HT-29 (cell line): ENCODE measurements around the gene DOP1A. TPM values are rescaled to one million over a fixed set of nuclear protein-coding genes. Genes with fewer than 3 reads are reported as not detected.
A peak's percentile ranks its signal among the peaks of the same experiment; 100 is the strongest.
"Not testable (repeated sequence)": the region's sequence is repeated elsewhere in the genome, so short reads cannot be mapped to it uniquely, and the experiment has no call there.

Source experiments
- DNase-seq: peaks from one replicate; pipeline ENCODE4 v3.0.0-alpha.2; 2015; ENCODE audit warnings: low spot score
- total RNA-seq: library from RNA; depleted of rRNA; stranded (reverse); fragments of >200 nt; shearing (Covaris generic); gene quantifications from 2 replicates; pipeline ENCODE4 v1.2.3, GENCODE V29; 2014

DOP1A gene
- total RNA-seq, 1 experiment from 2014 or later, result 6.5 TPM

- no peak for DNase-seq
Measured at GRCh38 chr6:83151114-83151513, 83.6 kb downstream of the DOP1A start.

DNA sequence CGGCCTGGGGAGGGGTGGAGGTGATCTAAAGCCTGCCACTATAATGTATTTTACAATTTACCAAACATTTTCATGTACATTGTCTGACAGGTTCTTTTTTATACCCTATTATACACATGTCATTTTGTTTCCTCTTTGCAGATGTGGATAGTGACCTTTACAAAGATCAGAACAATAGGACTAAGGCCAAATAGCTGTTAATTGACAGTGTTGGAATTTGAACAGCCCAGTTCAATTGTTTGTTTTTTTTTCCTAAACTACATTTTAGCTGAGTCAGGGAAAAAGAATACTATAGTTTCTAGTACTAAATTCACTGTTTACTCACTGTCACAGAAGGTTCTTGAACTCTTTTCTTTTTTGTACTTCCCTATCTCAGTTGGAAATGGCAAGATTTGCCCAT is 85.4 kb downstream of the DOP1A start:
- DNase-seq, result no peak

GRCh38 chr6:83153883-83154521 is 86.5 kb downstream of the DOP1A start:
- no peak for DNase-seq

DNA sequence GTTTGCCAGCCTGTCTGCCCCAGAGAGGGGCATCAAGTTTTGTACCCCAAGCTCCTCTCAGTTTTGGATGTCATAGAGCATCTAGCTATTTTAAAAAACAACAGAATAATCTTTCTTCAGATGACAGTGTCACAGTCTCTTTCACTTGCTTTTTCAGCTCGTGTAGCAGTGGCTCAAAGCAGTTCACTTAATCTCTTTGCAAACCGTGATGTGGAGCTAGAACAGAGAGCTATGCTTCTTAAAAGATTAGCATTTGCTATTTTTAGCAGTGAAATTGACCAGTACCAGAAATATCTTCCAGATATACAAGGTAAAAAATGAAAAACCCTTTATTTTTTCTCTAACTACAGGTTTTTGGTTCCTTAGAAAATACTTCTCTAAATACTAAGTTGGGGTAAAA is 88.3 kb downstream of the DOP1A start:
- DNase-seq, result no peak

- no peak for DNase-seq
Measured at GRCh38 chr6:83160167-83160566, 92.7 kb downstream of the DOP1A start.

DNA sequence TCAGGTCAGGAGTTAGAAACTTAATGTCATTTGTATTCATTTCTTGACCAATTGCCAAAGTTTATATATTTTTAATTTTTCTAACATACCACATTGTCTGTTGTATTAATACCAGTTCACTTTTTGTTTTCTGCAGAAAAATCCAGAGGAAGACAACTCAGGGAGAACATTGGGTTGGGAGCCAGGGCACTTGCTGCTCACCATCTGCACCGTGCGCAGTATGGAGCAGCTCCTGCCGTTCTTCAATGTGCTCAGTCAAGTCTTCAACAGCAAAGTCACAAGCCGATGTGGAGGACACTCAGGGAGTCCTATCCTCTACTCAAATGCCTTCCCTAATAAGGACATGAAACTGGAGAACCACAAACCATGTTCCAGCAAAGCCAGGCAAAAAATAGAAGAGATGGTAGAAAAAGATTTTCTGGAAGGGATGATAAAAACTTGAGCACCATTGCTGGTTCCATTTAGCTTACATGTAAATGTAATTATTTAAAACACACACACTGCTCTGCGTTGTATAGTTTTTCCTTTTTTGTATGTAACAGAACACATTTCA is 100.3 kb downstream of the DOP1A start:
- no peak for DNase-seq

GRCh38 chr6:83168556-83168955 is 101.1 kb downstream of the DOP1A start:
- no peak for DNase-seq

DNA sequence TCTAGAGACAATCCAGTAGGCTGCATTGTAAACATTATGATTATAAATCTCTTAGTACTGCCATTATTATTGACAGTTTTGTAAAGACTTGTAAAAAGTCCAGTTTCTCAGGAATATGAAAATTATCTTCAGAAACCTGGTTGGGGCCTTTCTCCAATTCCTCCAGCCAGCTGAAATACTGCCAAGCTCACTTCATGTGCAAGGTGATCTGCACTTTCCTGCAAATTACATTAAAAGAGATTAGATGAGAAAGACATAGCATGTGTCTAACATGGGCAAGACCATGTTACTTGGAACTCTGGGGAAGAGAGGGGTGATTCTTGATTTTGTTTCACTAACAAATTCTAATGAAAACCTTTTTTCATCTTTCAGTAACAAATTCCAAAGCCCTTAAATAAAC is 101.6 kb downstream of the DOP1A start:
- no peak for DNase-seq

DNA sequence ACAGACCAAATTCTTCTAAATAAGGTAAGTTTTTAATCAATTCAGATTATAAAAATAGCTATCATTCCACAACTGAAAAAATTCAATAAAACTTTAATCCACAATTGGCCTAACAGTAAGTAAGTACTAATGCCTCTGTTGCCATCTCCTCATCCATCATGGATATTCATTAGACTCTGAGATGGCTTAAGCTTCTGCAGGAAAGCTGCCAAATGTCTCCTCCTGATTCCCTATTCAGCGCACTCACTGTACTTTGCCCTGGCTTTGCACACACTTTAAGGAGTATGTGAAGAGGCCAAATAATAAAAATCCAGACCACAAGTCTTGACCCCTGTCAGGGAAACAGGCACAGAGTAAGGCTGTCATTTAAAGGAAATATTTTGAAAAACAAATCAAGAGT is 102.0 kb downstream of the DOP1A start:
- no peak for DNase-seq

GRCh38 chr6:83176246-83176645 is 108.8 kb downstream of the DOP1A start:
- no peak for DNase-seq

- DNase-seq, result no peak
Measured at GRCh38 chr6:83180426-83180950, 113.0 kb downstream of the DOP1A start.

DNA sequence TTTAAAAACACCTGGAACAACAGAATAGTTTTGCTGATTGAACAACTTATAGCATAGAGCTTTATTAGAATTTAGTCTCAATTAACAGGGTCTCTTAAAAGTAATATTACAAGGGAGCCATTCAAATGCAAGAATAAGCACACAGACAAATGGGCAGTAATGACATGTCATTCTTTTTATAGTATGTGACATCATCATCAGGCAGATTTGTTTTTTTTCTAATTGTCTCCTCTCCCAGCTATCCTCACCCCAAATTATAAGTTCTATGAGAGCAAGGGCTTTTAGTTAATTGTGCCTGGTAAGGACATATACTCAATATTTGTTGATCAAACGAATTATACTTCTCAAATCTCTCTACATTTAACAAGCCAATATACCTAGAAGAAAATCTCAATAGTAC is 114.6 kb downstream of the DOP1A start:
- DNase-seq, result no peak

DNA sequence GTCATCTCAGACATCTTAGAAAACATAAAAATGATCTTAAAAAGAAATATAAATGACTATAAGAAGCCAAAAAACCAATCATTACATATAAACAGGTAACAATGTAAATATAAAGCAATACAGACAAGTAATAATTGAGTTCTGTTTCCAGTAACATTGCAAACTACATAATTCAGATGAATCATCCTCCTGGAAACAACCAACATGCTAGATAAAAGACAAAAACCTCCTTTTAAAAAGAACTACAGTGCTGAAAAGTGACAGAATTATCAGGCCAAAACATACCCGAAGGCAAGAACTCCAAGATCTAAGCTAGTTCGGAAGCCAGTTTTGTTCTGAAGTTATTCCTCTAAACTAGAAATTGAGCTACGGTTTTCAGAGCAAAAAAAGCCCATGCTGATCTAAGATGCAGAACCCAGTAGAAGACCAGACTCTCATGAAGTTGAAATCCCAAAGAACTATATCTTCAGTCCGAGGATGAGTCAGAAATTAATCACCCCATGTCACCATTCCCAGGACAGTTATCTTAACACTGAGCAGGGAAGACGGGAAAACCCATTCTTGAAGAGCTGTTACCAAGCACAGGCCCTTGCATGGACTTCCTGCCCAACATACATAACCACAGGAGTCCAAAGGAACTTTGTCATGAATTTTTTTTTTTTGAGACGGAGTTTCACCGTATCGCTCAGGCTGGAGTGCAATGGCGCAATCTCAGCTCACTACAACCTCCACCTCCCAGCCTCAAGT is 115.8 kb downstream of the DOP1A start:
- no peak for DNase-seq

GRCh38 chr6:83185096-83185495 is 117.6 kb downstream of the DOP1A start:
- DNase-seq, result no peak

- DNase-seq, result no peak
Measured at GRCh38 chr6:83188501-83188900, 121.0 kb downstream of the DOP1A start.

DNA sequence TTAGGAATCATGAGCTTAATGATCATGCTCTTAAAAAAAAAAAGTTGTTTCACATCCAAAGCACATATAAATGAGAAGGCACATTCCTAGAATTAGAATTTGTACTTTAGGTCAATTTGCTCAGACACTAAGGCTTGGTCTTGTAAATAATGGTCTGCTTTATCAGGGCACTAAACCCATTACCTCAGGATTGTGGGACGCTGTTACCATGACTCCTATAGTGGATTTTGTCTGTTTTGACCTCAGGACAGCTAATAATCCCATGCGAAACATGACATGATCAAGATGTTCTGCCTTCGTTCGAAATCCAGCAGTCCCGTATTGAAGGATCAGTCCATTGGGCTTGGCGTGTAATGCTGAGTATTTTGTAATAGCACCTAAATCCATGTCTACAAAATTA is 123.2 kb downstream of the DOP1A start:
- DNase-seq, result no peak

- not testable (repeated sequence) for DNase-seq
Measured at GRCh38 chr6:83191974-83192373, 124.5 kb downstream of the DOP1A start.

GRCh38 chr6:83192456-83192855 is 125.0 kb downstream of the DOP1A start:
- DNase-seq, result peak; percentile 25

DNA sequence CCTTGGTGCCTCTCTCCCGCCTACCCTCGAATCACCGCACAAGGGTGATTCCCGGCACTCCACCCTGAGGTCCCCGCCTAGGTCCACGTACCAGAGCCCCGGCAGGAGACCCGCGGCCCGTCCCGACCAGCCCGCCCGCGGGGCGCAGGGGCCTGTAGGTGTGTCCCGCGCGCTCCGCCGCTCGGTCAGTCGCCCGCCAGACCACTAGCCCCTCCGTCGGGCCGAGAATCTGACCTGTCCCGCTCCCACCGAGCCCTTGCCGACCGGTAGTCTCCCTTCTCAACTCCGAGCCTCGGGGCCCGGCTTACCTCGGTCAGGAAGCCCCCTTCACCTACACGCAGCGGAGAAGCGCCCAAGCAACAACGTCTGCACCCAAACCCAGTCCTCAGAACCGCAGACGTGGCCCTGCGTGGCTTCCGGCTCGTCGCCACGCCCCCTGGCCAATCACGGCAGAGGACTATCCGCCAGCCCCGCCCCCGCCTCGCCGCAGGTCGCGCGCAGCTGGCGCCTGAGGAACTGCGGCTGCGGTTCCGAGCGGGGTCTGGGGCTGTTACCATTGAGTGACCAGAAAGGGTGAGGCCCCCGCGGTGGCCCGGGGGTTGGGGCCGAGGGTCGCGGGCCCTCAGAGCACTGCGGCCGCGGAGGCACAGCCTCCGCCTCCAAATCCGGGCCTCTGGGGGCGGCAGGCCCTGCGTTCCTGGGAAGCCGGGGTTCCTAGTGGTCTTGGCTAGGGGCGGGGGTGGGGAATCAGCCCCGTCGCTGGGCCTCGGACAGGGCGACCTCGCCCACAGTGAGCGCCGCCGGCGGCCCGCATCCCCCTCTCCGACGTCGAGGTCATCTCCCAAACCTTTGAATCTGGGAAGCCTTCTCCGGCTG is 125.6 kb downstream of the DOP1A start, which contains the start of the genes PGM3 and RWDD2A:
PGM3 (minus strand) TSS at position 395 of the 876 bp plus-strand sequence. CDS start 2,253 bp downstream, outside the sequence.
RWDD2A (plus strand) TSS at position 487 of the 876 bp plus-strand sequence. CDS start 1,095 bp downstream, outside the sequence.
- DNase-seq, result peak; percentile 85

DNA sequence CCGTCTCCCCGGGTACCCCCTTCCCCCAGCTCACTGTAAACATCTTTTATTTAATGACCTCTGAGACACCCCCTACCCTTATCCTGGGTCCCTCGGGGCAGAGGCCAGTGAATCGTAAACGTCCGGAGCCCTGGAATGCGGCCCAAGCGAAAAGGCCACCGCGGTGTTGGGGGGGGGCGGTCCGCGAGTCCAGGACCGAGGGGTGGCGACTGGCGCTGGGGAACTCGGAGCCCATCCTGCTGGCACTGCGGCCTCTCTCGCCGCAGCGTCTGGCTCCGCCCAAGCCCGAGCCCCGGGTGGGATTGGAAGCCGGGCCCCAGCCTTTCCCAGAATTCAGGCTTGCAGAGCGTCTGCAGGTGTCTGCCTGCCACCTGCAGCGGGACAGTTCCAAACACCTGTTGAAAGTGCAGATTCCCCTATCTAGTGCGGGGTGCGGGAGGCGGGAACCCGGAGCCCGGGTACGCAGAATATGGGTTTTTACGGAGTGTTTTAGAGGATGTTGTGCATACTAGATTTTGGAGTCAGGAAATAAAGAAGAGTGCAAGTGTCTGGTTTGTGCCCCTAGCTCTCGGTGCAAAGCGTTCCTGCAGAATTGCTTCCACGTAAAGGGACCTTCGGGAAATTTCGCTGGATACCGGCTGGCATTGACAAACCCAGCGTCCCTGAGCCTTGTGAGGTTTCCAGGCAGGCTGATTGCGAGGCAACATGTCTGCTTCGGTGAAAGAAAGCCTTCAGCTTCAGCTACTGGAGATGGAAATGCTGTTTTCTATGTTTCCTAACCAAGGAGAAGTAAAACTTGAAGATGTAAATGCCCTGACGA is 126.5 kb downstream of the DOP1A start:
- peak; percentile 52 for DNase-seq
